RWPE2 (cell line): Measurements from ENCODE around the gene SLC6A6.

Source experiments
- ATAC-seq: fragments of 200-7000 bp; cut with Tn5 transposase; 3 replicates; pipeline ENCODE4 v1.9.1; 2021; ENCODE audit warnings: low read depth
- DNase-seq: peaks from one replicate; pipeline ENCODE4 v3.0.0-alpha.2; 2020; ENCODE audit warnings: low spot score
- H3K27ac ChIP-seq: fragments of 450-650 bp; 2 replicates; pipeline ENCODE4 v1.5.1; 2017; ENCODE audit warnings: mild to moderate bottlenecking; ENCODE audit not compliant: poor library complexity, severe bottlenecking
- H3K27me3 ChIP-seq: fragments of 250-450 bp; sonication (Bioruptor Pico); 2 replicates; pipeline ENCODE4 v1.5.1; 2021; ENCODE audit warnings: mild to moderate bottlenecking, moderate library complexity; ENCODE audit not compliant: insufficient read depth, poor library complexity, severe bottlenecking
- H3K36me3 ChIP-seq: fragments of 250-450 bp; sonication (Bioruptor Pico); 2 replicates; pipeline ENCODE4 v1.5.1; 2020; ENCODE audit warnings: low read depth, mild to moderate bottlenecking, moderate library complexity
- H3K4me1 ChIP-seq: fragments of 250-450 bp; sonication (Bioruptor Pico); 2 replicates; pipeline ENCODE4 v1.5.1; 2021; ENCODE audit warnings: mild to moderate bottlenecking, moderate library complexity; ENCODE audit not compliant: insufficient read depth, poor library complexity, severe bottlenecking
- H3K4me3 ChIP-seq: fragments of 250-450 bp; sonication (Bioruptor Pico); 2 replicates; pipeline ENCODE4 v1.5.1; 2021; ENCODE audit warnings: mild to moderate bottlenecking, moderate library complexity; ENCODE audit not compliant: severe bottlenecking
- H3K9me3 ChIP-seq: fragments of 250-450 bp; sonication (Bioruptor Pico); 2 replicates; pipeline ENCODE4 v1.5.1; 2021; ENCODE audit warnings: mild to moderate bottlenecking, moderate library complexity; ENCODE audit not compliant: severe bottlenecking
- CTCF ChIP-seq: fragments of 450-650 bp; IDR thresholded peaks from one replicate; pipeline ENCODE4 v1.5.1; 2017; ENCODE audit warnings: mild to moderate bottlenecking, moderate library complexity; ENCODE audit not compliant: poor library complexity, severe bottlenecking

Gene SLC6A6

GRCh38 chr3:14533457-14533958 lies 131.1 kb downstream of the SLC6A6 start:
- DNase-seq, result no peak
- Histone ChIP-seq H3K36me3 (no peaks in the 10 kb centered on the region), H3K27ac (no peak overlapping the region), H3K9me3 (no peaks in the 10 kb centered on the region), H3K4me3 (no peak overlapping the region), H3K4me1 (no peaks in the 10 kb centered on the region), H3K27me3 (no peaks in the 10 kb centered on the region)
- no peak for ATAC-seq
- TF ChIP-seq CTCF, result no peak

GRCh38 chr3:14534516-14535191 lies 132.2 kb downstream of the SLC6A6 start:
- no peak for ATAC-seq
- Histone ChIP-seq H3K36me3 (no peaks in the 10 kb centered on the region), H3K4me3 (no peak overlapping the region), H3K4me1 (no peaks in the 10 kb centered on the region), H3K27me3 (no peaks in the 10 kb centered on the region), H3K9me3 (no peaks in the 10 kb centered on the region), H3K27ac (no peak overlapping the region)
- TF ChIP-seq CTCF, result no peak
- no peak for DNase-seq

GRCh38 chr3:14535616-14536015 lies 133.2 kb downstream of the SLC6A6 start:
- no peak for ATAC-seq
- Histone ChIP-seq H3K27me3 (no peaks in the 10 kb centered on the region), H3K27ac (no peak overlapping the region), H3K4me3 (no peak overlapping the region), H3K4me1 (no peaks in the 10 kb centered on the region), H3K36me3 (no peaks in the 10 kb centered on the region), H3K9me3 (no peaks in the 10 kb centered on the region)
- no peak for TF ChIP-seq CTCF
- no peak for DNase-seq

GRCh38 chr3:14536055-14536815 lies 133.8 kb downstream of the SLC6A6 start:
- DNase-seq (no peak), ATAC-seq (no peak)
- H3K4me3 ChIP-seq, result no peak overlapping the region
- no peaks in the 10 kb centered on the region for H3K27me3 ChIP-seq
- no peak overlapping the region for H3K27ac ChIP-seq
- H3K9me3 ChIP-seq, result no peaks in the 10 kb centered on the region
- no peaks in the 10 kb centered on the region for H3K36me3 ChIP-seq
- H3K4me1 ChIP-seq, result no peaks in the 10 kb centered on the region
- no peak for TF ChIP-seq CTCF
